Measurements from ENCODE around the gene GAREM1. TPM values are rescaled to one million over a fixed set of nuclear protein-coding genes. Genes with fewer than 3 reads are reported as not detected.

The GAREM1 gene
- total and polyA plus RNA-seq, 7 experiments from 2014 or later, result 0.06 to 1.0 (median 0.43) TPM; not detected in 2

DNA sequence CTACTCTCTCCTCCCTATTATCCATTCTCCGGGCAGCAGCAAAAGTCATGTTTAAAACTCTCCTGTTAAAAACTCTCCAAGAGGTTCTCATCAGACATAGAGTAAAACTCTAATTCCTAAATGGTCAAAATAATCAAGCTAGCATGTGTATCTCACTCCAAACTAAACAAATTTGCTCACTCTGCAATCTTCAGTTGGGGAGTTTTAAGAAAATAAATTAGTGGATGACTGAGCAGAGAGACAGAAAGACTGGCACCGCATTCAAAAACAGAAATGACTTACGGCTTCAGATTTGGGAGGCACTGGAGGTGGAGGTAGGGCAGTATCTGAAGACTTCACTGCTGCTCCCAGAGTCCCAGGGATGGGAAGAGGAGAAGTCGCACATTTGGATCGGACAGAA is 183.9 kb downstream of the GAREM1 start:
- Mint-ChIP-seq H3K36me3 (no peaks in the 10 kb centered on the region), H3K4me3 (no peak overlapping the region), H3K4me1 (no peaks in the 10 kb centered on the region), H3K27me3 (peaks cover 0 to 25% (median 16%) of the 10 kb centered on the region in 5 donors), H3K9me3 (no peaks in the 10 kb centered on the region), H3K27ac (no peak overlapping the region)
- Histone ChIP-seq H3K4me3 (ENCODE audit: low read length) (no peak overlapping the region), H3K9me3 (ENCODE audit: control insufficient read depth in 2 of 3, low read length in 3 of 3) (no peaks in the 10 kb centered on the region), H3K4me1 (ENCODE audit: control insufficient read depth in 2 of 2, insufficient read depth in 2 of 2, low read length in 2 of 2) (no peaks in the 10 kb centered on the region), H3K36me3 (ENCODE audit: control insufficient read depth in 2 of 3, insufficient read depth in 3 of 3, low read length in 3 of 3) (no peaks in the 10 kb centered on the region), H3K27ac (ENCODE audit: low read depth, low read length) (no peak overlapping the region), H3K27me3 (ENCODE audit: control insufficient read depth in 2 of 2, insufficient read depth in 2 of 2, low read length in 2 of 2) (no peaks in the 10 kb centered on the region)
- intact Hi-C loops (cut with micrococcal nuclease), result no loop called here
- DNase-seq (no peak), ATAC-seq (no peak)
- ChIA-PET POLR2A (no interaction called here), CTCF (no interaction called here)

DNA sequence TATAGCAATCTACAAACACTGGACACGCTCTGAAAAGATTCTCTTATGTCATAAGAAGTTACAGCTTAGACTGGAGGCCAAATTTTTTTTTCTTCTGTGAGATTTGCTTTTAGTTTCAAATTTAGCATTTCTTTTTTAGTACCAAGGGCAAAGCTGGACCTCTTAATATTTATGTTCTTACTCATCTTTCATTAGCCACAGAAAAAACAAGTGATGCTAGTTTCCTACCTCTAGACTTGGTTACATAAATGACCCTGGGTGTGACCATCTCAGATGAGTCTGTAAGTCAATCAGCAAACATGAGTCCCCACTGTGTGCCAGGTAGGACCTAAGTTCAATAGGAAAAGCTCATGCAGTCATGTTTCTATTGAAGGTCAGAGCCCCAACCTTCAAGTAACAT is 186.4 kb downstream of the GAREM1 start:
- CTCF ChIA-PET, result no interaction called here
- Mint-ChIP-seq H3K36me3 (no peaks in the 10 kb centered on the region), H3K9me3 (no peaks in the 10 kb centered on the region), H3K4me1 (no peaks in the 10 kb centered on the region), H3K27me3 (peaks cover 0 to 17% (median 16%) of the 10 kb centered on the region in 5 donors), H3K27ac (no peak overlapping the region), H3K4me3 (no peak overlapping the region)
- Histone ChIP-seq H3K9me3 (ENCODE audit: control insufficient read depth in 2 of 3, low read length in 3 of 3) (no peaks in the 10 kb centered on the region), H3K4me3 (ENCODE audit: low read length) (no peak overlapping the region), H3K27ac (ENCODE audit: low read depth, low read length) (no peak overlapping the region), H3K27me3 (ENCODE audit: control insufficient read depth in 2 of 2, insufficient read depth in 2 of 2, low read length in 2 of 2) (no peaks in the 10 kb centered on the region), H3K36me3 (ENCODE audit: control insufficient read depth in 2 of 3, insufficient read depth in 3 of 3, low read length in 3 of 3) (no peaks in the 10 kb centered on the region), H3K4me1 (ENCODE audit: control insufficient read depth in 2 of 2, insufficient read depth in 2 of 2, low read length in 2 of 2) (no peaks in the 10 kb centered on the region)
- intact Hi-C loops (cut with micrococcal nuclease), result no loop called here
- POLR2A ChIA-PET, result no interaction called here
- DNase-seq, result no peak
- ATAC-seq, result no peak

DNA sequence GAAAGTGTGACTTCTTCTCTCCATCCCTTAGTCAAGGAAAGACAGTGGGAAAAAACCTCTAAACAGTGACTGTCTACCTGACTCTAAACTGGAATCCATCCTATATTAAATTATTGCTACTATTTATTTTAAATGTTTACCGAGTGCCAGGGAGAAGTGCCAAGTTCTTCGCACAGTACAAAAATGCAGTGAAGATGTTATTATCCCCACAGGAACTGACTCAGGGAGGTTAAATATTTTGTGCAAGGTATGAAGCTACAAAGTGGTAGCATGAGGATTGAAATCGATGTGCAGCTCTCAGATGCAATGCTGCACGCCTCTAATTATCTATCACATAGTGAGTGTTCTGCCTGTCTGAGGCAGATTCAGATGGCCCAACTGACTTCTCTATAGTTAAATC is 189.8 kb downstream of the GAREM1 start:
- ATAC-seq, result no peak

DNA sequence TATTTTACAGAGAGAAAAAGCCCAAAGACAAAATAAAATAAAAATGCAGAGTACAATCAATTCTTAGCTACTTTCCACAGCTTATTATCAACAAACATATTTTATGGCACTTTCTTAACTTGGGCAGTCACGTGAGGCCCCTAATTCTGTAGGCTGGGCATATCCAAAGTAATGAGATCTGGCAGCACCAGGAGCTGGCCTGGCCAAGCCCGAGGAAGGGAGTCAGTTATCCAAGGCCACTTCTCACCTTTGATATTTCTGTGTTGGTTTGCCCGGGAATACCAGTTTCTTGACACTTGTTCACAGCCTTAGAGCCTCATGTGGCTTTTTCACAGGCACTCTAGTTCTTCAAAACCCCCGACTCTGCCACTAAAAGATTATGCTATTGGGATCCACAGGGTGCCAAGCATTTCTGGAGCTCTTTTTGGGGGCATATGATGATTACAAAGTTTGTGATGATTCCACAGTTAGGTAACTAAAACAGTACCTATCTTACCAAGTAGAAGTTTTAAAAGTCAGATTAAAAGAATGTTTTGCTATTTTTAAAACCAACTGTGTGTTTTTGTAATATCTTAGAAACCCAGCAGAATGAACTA is 190.4 kb downstream of the GAREM1 start:
- no peaks in the 10 kb centered on the region for H3K4me1 Mint-ChIP-seq
- Histone ChIP-seq H3K27ac (ENCODE audit: low read depth, low read length) (no peak overlapping the region), H3K27me3 (ENCODE audit: control insufficient read depth in 2 of 2, insufficient read depth in 2 of 2, low read length in 2 of 2) (no peaks in the 10 kb centered on the region), H3K4me3 (ENCODE audit: low read length) (no peak overlapping the region), H3K4me1 (ENCODE audit: control insufficient read depth in 2 of 2, insufficient read depth in 2 of 2, low read length in 2 of 2) (no peaks in the 10 kb centered on the region), H3K9me3 (ENCODE audit: control insufficient read depth in 2 of 3, low read length in 3 of 3) (no peaks in the 10 kb centered on the region), H3K36me3 (ENCODE audit: control insufficient read depth in 2 of 3, insufficient read depth in 3 of 3, low read length in 3 of 3) (no peaks in the 10 kb centered on the region)
- H3K4me3 Mint-ChIP-seq, result no peak overlapping the region
- POLR2A ChIA-PET, result no interaction called here
- H3K36me3 Mint-ChIP-seq, result no peaks in the 10 kb centered on the region
- H3K27me3 Mint-ChIP-seq, result peaks cover 0 to 22% (median 13%) of the 10 kb centered on the region in 5 donors
- H3K9me3 Mint-ChIP-seq, result no peaks in the 10 kb centered on the region
- ATAC-seq, result no peak
- CTCF ChIA-PET, result interaction anchor here (0.7 to 1.6 kb wide), 3 partner anchors 8 to 123 kb away, joined by 3 to 4 read pairs (median 3); no protein-coding TSS in a partner anchor
- intact Hi-C loops (cut with micrococcal nuclease), result no loop called here
- no peak for DNase-seq
- H3K27ac Mint-ChIP-seq, result no peak overlapping the region

More for the DNA sequence above, 189.8 kb downstream of the GAREM1 start:
- intact Hi-C loops (cut with micrococcal nuclease), result no loop called here
- Mint-ChIP-seq H3K4me3 (no peak overlapping the region), H3K36me3 (no peaks in the 10 kb centered on the region), H3K27ac (no peak overlapping the region), H3K4me1 (no peaks in the 10 kb centered on the region), H3K27me3 (peaks cover 0 to 26% (median 13%) of the 10 kb centered on the region in 5 donors), H3K9me3 (no peaks in the 10 kb centered on the region)
- no peaks in the 10 kb centered on the region for H3K36me3 ChIP-seq (ENCODE audit: control insufficient read depth in 2 of 3, insufficient read depth in 3 of 3, low read length in 3 of 3)
- ChIA-PET CTCF (interaction anchor here (0.7 to 1.6 kb wide), 2 partner anchors 9 to 123 kb away, joined by 3 to 4 read pairs; no protein-coding TSS in a partner anchor), POLR2A (no interaction called here)
- H3K27ac ChIP-seq (ENCODE audit: low read depth, low read length), result no peak overlapping the region
- H3K4me1 ChIP-seq (ENCODE audit: control insufficient read depth in 2 of 2, insufficient read depth in 2 of 2, low read length in 2 of 2), result no peaks in the 10 kb centered on the region
- H3K9me3 ChIP-seq (ENCODE audit: control insufficient read depth in 2 of 3, low read length in 3 of 3), result no peaks in the 10 kb centered on the region
- no peaks in the 10 kb centered on the region for H3K27me3 ChIP-seq (ENCODE audit: control insufficient read depth in 2 of 2, insufficient read depth in 2 of 2, low read length in 2 of 2)
- H3K4me3 ChIP-seq (ENCODE audit: low read length), result no peak overlapping the region
- DNase-seq, result no peak

DNA sequence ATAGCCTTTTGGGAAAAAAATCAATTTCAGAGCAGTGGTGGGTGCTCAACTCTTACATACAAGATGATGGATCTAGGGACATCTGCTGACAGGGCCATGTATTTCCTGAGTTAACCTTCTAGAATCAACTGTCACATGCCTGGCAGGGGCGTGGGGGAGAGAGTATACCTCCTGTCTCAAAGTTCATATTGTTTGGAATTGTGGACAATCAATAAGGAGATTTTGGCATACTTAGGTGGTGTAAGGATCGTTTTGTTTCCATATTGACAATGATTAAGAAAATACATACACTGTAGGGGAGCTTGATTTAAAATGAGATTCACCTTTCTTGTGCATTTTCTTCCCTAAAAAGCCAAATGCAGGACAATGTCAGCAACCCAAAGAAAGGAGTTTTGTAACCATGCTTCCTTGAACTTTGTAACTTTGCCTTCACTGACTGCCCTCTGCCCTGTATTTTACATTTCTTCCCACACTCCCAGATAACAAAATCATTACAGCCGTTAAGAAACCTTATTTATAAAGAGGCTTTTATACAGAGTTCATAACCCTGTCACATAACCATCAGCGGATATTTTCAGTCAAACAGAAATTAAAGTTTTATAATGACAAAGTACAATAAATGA is 192.4 kb downstream of the GAREM1 start:
- Histone ChIP-seq H3K27ac (ENCODE audit: low read depth, low read length) (no peak overlapping the region), H3K27me3 (ENCODE audit: control insufficient read depth in 2 of 2, insufficient read depth in 2 of 2, low read length in 2 of 2) (no peaks in the 10 kb centered on the region), H3K9me3 (ENCODE audit: control insufficient read depth in 2 of 3, low read length in 3 of 3) (no peaks in the 10 kb centered on the region), H3K4me1 (ENCODE audit: control insufficient read depth in 2 of 2, insufficient read depth in 2 of 2, low read length in 2 of 2) (no peaks in the 10 kb centered on the region), H3K36me3 (ENCODE audit: control insufficient read depth in 2 of 3, insufficient read depth in 3 of 3, low read length in 3 of 3) (no peaks in the 10 kb centered on the region), H3K4me3 (ENCODE audit: low read length) (no peak overlapping the region)
- DNase-seq (no peak), ATAC-seq (no peak)
- ChIA-PET POLR2A (no interaction called here), CTCF (no interaction called here)
- no peak overlapping the region for H3K4me3 Mint-ChIP-seq
- no peaks in the 10 kb centered on the region for H3K4me1 Mint-ChIP-seq
- no peak overlapping the region for H3K27ac Mint-ChIP-seq
- H3K27me3 Mint-ChIP-seq, result peaks cover 0 to 22% (median 15%) of the 10 kb centered on the region in 5 donors
- no peaks in the 10 kb centered on the region for H3K9me3 Mint-ChIP-seq
- intact Hi-C loops (cut with micrococcal nuclease), result loop anchor here in 1 of 2 donors (10.0 kb wide), 1 partner anchor 197 kb away; the partner anchor contains the start of gene GAREM1
- H3K36me3 Mint-ChIP-seq, result no peaks in the 10 kb centered on the region

DNA sequence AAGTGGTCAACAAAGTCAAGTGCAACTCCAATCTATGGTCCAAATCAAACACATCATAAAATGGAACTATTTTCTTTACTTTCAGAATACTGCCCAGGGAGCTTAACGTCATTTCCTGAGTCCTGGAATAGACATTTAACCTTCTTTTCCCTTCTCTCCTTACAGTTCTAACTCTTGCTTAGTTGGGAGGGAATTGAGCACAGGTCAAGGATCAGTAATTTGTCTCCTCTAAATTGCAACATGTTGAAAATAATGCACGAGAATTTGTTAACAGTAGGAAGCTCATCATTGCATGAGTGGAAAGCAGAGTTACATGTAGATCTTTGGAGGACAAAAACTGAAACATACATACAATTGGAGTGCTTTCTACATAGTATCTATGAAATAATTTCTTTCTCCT is 193.1 kb downstream of the GAREM1 start:
- ATAC-seq (no peak), DNase-seq (no peak)
- intact Hi-C loops (cut with micrococcal nuclease), result loop anchor here in 1 of 2 donors (10.0 kb wide), 1 partner anchor 197 kb away; the partner anchor contains the start of gene GAREM1
- H3K27ac ChIP-seq (ENCODE audit: low read depth, low read length), result no peak overlapping the region
- no peaks in the 10 kb centered on the region for H3K36me3 ChIP-seq (ENCODE audit: control insufficient read depth in 2 of 3, insufficient read depth in 3 of 3, low read length in 3 of 3)
- H3K27me3 Mint-ChIP-seq, result peaks cover 0 to 22% (median 15%) of the 10 kb centered on the region in 5 donors
- no peaks in the 10 kb centered on the region for H3K27me3 ChIP-seq (ENCODE audit: control insufficient read depth in 2 of 2, insufficient read depth in 2 of 2, low read length in 2 of 2)
- H3K4me3 ChIP-seq (ENCODE audit: low read length), result no peak overlapping the region
- H3K4me1 Mint-ChIP-seq, result no peaks in the 10 kb centered on the region
- no peaks in the 10 kb centered on the region for H3K9me3 ChIP-seq (ENCODE audit: control insufficient read depth in 2 of 3, low read length in 3 of 3)
- no peak overlapping the region for H3K27ac Mint-ChIP-seq
- ChIA-PET POLR2A (no interaction called here), CTCF (no interaction called here)
- no peak overlapping the region for H3K4me3 Mint-ChIP-seq
- no peaks in the 10 kb centered on the region for H3K4me1 ChIP-seq (ENCODE audit: control insufficient read depth in 2 of 2, insufficient read depth in 2 of 2, low read length in 2 of 2)
- no peaks in the 10 kb centered on the region for H3K36me3 Mint-ChIP-seq
- H3K9me3 Mint-ChIP-seq, result no peaks in the 10 kb centered on the region

DNA sequence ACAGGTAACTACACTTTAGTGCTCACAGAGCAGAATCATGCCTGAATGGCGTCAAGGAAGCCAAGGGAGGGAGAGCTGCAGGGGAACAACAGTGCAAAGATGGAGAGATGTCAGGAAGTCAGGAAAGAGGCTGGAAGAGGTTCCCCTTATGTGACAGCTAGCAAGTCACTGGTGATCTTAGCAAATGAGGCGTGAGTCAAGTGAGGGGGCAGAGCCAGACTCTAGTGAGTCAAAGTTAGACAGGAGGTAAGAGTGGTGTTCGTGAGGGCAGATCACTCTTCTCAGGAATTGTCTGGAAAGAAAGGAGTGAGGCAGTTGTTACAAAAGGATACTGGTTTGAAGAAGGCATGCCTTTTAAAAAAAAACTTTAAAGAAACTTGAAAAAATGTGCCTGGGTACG is 193.8 kb downstream of the GAREM1 start:
- no peaks in the 10 kb centered on the region for H3K27me3 ChIP-seq (ENCODE audit: control insufficient read depth in 2 of 2, insufficient read depth in 2 of 2, low read length in 2 of 2)
- no peaks in the 10 kb centered on the region for H3K4me1 ChIP-seq (ENCODE audit: control insufficient read depth in 2 of 2, insufficient read depth in 2 of 2, low read length in 2 of 2)
- Mint-ChIP-seq H3K4me3 (no peak overlapping the region), H3K27me3 (peaks cover 0 to 22% (median 15%) of the 10 kb centered on the region in 5 donors), H3K9me3 (no peaks in the 10 kb centered on the region), H3K4me1 (no peaks in the 10 kb centered on the region), H3K36me3 (no peaks in the 10 kb centered on the region), H3K27ac (no peak overlapping the region)
- no peak for DNase-seq
- CTCF ChIA-PET, result no interaction called here
- POLR2A ChIA-PET, result no interaction called here
- no peaks in the 10 kb centered on the region for H3K36me3 ChIP-seq (ENCODE audit: control insufficient read depth in 2 of 3, insufficient read depth in 3 of 3, low read length in 3 of 3)
- H3K27ac ChIP-seq (ENCODE audit: low read depth, low read length), result no peak overlapping the region
- intact Hi-C loops (cut with micrococcal nuclease), result loop anchor here in 1 of 2 donors (10.0 kb wide), 1 partner anchor 198 kb away; the partner anchor contains the start of gene GAREM1
- ATAC-seq, result no peak
- no peaks in the 10 kb centered on the region for H3K9me3 ChIP-seq (ENCODE audit: control insufficient read depth in 2 of 3, low read length in 3 of 3)
- no peak overlapping the region for H3K4me3 ChIP-seq (ENCODE audit: low read length)
